ENCODE measurements around the gene ZFAND2B.
"Not testable (repeated sequence)": the region's sequence is repeated elsewhere in the genome, so short reads cannot be mapped to it uniquely, and the experiment has no call there.

ZFAND2B gene

DNA sequence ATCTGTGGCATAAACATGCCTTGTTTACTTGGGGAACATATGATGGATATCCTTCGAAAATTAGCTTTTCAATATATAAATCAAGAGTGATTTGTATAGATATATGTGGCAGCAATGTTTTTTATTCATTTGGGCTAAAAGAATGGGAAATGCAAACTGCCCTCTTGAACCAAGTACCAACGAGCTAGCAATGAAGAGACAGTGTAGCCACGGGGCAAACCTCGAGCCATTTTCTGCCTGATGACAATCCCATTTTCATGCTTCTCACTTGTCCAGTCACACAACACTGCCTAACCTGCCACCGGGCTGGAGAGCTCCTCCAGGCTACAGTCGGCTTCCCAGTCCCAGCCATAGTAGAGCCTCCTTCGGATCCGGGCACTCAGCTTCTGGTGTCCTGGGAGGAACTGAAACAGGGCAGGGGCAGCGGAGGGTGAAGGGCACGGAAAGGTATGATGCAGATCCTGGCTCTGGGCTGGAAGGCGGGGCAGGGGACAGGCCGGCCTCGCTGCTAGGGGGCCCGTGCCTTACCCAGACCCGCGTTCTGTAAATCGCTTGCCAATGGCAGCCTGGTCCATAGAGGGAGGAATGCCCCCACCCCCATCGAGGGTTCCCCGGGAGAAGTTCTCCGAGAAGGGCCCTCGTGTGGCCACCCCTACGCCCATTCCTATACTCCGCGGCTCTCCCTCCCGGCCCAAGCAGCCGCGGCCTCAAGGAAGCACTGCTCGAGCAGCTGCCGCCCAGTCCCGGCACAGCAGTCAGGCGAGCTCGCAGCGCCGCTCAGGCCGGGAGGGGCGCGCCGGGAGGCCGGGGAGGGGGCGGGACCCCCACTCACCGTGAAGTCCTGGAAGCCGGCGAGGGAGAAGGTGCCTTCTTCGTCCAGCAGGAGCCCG is 30.4 kb upstream of the ZFAND2B start:
- peak; percentile 21 for DNase-seq (ENCODE audit: low spot score)

DNA sequence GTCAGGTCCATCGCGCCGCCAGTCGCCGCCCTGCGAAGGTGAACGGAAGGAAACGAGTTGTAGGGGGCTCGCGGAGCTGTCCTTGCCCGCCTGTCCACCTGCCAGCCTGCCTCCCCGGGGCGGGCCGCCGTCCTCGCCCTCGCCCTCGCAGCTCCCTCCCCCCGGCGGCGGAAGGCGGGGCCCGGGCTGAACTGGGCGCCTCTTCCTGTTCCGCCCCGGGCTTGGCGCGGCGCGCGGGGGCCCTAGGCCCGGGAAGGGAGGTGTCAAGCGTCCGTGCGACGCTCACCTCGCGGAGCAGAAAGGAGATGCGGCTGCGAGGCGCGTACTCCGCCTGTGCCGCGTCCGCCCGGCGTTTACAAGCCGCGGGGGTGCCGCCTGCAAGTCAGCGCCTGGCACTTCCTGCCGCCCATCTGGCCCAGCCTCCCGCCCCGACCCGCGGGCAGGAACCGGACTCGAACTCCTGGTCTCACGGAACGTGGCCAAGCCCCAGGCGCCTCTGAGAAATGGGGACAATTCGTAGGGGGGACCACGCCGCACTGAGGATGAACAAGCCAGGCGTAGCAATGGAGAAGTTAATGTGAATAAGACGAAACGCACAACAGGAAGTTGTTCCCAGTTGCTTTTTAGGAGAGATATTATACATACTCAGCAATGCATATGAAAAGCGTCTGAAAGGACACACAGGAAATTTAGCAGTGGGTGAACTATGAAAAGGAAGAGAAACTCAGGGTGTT is 29.6 kb upstream of the ZFAND2B start, which contains the start of gene CNPPD1:
TSS of gene CNPPD1 (minus strand) at position 108 of the 734 bp plus-strand sequence. CDS start at position 11, 97 bp downstream.
- DNase-seq (ENCODE audit: low spot score): peak; percentile 89

DNA sequence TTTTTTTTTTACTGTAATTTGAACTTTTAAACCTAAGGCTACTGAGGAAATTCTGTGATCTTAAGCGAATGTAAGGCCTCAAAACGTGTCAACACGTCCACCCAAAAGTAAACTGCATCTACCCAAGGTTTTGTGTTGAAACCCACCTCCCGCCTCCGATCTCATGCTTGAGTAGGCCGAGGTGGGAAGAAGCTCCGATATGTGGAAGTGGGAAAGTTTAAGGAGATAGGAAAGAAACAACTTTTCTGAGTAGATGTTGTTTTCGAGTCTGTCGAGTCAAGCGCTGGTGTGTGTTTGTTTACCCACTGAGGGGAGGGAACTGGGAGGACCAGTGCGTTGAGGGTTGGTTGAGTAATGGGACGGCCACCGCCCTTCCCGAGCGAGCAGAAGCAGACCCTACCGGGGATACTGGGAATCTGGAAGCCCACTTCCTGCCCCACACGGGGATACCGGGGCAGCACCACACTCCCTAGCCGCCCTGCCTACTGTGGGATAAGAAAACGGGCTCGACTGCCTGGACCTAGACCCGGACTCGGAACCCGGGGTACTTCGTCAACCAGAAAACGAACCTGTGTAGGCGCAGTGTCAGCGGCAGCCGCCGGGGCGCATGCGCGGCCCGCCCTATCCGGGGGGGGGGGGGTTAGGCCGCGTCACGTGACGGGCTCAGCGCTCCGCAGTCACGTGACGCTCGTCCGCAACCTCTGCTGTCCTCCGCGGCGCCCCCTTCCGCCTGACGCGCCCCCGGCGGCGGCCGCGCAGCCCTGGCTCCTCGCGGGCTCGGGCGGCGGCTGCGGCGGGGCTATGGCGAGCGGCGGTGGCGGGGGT is 28.8 kb upstream of the ZFAND2B start, which contains the start of gene RETREG2:
TSS of gene RETREG2 (plus strand) at position 724 of the 825 bp plus-strand sequence. CDS start at position 802, 78 bp downstream.
- peak; percentile 92 for DNase-seq (ENCODE audit: low spot score)

DNA sequence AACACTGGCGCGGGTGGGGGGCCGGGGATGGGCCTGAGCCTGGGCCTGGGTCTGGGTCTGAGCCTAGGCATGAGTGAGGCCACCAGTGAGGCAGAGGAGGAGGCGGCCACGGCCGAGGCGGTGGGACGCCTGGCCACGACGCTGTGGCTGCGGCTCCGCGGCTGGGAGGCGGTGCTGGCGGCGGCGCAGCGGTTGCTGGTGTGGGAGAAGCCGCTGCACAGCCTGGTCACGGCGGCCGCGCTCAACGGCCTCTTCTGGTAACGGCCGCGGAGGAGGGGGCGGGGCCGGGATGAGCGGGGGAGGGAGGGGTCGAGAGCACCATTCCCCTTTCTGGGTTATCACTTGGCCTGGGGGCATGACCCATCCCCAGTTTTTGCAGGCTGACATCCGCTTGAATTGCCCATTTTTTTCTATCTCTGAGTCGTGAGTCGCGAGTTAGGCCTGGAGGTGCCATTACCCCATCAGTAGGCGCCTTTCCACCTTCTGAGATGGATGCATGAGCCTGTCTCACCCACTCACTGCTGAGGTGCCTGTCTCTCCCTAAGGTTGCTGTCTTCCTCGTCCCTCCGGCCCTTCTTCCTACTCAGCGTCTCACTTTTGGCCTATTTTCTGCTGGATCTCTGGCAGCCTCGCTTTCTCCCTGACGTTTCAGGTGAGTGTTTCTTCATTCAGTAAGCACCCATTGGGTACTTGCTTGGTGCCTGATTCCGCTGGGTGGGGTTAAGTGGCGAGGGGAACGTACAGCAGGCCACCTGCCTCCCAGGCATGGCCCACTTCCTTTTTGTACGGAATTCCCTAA is 28.0 kb upstream of the ZFAND2B start:
- peak; percentile 7 for DNase-seq (ENCODE audit: low spot score)

DNA sequence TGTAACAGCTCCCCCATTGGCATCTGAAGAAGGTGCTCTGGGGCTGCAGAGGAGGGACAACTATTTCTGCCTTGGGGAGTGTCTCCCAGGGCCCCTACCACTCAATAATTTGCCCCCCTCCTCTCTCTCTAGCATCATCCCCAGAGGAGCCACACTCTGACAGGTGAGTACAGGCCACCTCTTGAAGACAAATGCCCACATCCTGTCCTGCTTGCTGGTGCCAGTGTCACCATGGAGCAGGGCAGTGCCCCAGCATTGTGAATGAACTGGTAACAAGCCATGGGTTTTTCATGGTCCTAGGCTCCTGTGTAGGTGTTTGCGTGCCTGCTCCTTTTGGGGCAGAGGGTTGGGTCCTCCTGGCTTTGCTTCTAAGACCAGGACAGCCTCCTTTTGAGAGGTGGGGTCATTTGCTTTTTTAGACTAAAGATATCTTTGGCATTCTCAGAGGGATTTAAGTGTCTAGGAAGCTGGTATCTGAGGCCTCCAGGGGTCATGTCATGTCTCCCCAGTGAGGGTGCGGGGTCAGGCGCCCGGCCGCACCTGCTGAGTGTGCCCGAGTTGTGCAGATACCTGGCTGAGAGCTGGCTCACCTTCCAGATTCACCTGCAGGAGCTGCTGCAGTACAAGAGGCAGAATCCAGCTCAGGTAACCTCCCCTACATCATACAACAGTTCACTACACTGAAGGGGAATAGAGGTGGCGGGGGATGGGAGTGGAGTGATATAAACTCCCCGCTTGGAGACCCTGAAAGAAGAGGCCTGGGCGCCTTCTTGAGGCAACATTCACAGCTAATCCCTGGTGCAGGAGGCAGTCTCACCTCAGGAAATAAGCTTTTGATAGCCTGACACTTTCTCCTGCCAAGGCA is 26.7 kb upstream of the ZFAND2B start:
- no peak for DNase-seq (ENCODE audit: low spot score)

DNA sequence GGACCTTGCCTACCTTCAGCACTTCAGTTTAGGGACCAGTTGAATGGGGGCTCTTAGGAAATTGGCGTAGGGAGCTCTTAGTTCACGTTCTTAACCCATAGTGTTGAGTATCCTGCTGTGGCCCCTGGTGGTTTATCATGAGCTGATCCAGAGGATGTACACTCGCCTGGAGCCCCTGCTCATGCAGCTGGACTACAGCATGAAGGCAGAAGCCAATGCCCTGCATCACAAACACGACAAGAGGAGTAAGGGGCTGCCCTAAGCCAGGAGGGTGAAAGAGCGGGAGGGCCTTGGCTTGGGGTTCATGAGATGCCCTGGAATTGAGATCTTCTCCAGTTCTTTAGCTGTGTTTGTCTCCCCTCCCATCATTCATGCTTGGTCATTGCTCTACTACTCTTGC is 25.6 kb upstream of the ZFAND2B start:
- no peak for DNase-seq (ENCODE audit: low spot score)

DNA sequence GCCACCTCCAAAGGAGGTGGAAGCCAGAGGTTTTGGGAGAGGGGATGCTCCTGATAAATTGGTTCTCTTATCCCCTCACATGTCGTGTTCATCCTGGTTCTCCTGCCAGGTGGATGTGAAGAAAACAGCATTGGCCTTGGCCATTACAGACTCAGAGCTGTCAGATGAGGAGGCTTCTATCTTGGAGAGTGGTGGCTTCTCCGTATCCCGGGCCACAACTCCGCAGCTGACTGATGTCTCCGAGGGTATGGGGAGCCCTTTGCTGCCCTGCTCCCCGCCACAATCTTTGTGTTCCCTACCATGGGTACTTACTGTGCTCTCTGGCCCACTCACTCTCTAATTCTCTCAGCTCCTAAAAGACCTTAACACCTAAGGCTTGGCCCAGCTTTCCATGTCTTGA is 25.1 kb upstream of the ZFAND2B start:
- no peak for DNase-seq (ENCODE audit: low spot score)

DNA sequence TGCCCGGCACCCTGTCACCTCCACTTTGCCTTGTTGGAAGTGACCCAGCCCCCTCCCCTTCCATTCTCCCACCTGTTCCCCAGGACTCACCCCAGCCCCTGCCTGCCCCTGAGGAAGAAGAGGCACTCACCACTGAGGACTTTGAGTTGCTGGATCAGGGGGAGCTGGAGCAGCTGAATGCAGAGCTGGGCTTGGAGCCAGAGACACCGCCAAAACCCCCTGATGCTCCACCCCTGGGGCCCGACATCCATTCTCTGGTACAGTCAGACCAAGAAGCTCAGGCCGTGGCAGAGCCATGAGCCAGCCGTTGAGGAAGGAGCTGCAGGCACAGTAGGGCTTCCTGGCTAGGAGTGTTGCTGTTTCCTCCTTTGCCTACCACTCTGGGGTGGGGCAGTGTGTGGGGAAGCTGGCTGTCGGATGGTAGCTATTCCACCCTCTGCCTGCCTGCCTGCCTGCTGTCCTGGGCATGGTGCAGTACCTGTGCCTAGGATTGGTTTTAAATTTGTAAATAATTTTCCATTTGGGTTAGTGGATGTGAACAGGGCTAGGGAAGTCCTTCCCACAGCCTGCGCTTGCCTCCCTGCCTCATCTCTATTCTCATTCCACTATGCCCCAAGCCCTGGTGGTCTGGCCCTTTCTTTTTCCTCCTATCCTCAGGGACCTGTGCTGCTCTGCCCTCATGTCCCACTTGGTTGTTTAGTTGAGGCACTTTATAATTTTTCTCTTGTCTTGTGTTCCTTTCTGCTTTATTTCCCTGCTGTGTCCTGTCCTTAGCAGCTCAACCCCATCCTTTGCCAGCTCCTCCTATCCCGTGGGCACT is 24.0 kb upstream of the ZFAND2B start:
- DNase-seq (ENCODE audit: low spot score): no peak

DNA sequence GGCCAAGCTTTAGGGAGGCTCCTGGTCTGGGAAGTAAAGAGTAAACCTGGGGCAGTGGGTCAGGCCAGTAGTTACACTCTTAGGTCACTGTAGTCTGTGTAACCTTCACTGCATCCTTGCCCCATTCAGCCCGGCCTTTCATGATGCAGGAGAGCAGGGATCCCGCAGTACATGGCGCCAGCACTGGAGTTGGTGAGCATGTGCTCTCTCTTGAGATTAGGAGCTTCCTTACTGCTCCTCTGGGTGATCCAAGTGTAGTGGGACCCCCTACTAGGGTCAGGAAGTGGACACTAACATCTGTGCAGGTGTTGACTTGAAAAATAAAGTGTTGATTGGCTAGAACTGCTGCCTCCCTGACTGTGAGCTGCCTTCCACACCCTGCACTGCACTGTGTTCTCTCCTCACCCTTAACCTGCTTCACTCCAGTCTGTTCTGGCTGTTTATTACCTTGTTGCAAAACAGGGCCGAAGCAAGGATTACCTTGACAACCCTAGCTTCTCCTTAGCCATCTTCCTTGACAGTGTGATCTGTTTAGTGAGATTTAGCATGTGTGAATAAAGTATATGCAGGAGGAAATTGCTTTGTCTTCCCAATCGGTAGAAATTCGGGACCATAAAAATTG is 23.3 kb upstream of the ZFAND2B start:
- no peak for DNase-seq (ENCODE audit: low spot score)

DNA sequence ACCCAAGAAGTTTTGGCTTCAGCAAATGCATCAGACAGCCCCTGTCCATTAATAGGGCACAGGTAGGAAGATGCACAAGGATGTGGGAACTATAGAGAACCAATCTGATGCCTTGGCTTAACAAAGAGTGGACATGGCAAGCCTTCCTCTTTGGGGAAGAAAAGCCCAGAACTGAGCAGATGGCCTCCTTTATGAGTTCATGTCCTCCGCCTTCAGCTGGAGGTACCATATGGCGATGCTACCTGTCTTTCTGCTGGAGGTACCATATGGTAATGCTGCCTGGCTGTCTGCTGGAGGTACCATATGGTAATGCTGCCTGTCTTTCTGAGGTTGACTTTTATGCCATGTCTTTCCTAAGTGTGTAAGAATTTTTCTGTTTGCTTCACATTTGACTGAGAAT is 22.5 kb upstream of the ZFAND2B start:
- no peak for DNase-seq (ENCODE audit: low spot score)

DNA sequence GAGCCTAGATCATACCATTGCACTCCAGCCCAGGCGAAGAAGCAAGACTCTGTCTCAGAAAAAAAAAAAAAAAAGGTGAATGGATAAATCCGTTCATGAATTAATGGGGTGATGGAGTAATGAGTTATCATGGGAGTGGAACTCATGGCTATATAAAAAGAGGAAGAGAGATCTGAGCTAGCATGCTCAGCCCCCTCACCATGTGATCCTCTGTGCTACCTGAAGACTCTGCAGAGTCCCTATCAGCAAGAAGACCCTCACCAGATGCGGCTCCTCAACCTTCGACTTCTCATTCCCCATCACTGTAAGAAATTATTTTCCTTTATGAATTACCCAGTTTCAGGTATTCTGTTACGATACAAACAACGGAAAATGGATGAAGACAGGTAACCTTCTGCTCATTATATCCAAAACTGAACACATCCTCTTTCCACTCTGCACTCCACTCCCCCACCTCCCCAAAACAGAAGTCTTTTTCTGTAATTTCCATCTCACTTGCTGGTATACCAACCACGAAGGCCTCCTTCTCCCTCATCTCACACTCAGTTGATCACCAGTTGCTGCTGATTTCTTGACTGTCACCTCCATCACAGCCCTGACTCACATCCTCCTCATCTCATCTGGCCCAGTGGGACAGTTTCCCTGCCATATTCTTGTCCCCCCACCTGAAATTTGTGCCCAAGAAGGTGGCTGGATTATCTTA is 19.7 kb upstream of the ZFAND2B start:
- no peak for DNase-seq (ENCODE audit: low spot score)

DNA sequence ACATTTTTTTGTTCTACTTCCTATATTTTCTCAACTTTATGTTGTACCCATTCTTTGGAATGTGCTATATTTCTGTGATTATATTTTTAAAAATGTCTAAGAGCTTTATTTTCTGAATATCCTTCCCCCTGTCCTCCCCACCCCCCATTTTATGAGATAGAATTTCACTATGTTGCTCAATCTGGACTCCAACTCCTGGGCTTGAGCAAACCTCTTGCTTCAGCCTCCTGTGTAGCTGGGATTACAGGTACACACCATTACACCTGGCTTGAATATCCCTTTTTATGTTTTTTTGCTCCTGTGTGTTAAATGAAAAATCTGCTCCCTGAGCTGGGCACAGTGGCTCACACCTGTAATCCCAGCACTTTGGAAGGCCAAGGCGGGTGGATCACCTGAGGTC is 9.2 kb upstream of the ZFAND2B start:
- DNase-seq (ENCODE audit: low spot score): no peak

DNA sequence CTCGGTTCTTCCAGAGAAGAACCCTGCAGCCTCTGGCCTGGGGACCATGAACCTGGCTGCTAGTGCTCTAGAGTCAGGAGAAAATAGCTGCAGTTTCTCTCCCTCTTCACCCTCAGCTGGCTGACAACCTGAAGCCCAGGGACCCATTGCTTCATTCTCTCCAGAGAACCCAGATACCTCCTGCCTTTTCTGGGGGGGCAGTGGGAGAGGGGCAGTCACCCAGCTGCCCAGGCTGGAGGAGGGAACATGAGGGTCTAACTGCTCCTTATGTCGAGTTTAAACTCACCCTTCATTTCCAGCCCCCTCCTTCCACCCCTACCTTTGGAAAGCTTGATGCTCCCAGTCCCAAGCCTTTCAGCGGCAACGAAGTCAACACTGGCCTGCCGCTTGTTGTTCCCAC is 7.6 kb upstream of the ZFAND2B start:
- no peak for DNase-seq (ENCODE audit: low spot score)

DNA sequence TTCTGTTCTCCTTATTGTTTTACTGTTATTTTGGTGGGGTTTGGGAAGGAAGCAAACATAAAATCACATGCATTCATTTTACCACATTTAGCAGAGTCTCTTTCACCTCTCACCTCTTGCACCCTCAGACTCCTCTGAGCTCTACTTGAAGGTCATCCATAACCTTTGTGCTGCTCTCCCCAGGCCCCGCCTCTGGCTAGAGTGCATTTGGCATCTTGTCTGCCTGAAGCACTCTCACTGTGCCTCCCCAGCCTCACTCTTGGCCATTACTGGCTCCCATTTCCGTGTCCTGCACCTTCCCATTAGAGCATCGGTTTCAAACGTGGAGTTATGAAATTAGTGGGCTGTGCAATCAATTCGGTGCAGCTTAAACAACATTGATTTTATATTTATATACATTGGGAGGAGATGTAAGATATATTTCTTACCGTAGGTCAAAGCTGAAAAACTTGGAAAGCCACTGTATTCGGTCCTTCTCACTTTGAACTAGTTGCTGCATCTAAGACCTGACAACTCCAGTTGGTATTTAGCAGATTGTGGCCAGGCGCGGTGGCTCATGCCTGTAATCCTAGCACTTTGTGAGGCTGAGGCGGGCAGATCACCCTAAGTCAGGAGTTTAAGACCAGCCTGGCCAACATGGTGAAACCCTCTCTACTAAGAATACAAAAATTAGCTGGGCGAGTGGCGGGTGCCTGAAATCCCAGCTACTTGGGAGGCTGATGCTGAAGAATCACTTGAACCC is 6.9 kb upstream of the ZFAND2B start:
- DNase-seq (ENCODE audit: low spot score): no peak

DNA sequence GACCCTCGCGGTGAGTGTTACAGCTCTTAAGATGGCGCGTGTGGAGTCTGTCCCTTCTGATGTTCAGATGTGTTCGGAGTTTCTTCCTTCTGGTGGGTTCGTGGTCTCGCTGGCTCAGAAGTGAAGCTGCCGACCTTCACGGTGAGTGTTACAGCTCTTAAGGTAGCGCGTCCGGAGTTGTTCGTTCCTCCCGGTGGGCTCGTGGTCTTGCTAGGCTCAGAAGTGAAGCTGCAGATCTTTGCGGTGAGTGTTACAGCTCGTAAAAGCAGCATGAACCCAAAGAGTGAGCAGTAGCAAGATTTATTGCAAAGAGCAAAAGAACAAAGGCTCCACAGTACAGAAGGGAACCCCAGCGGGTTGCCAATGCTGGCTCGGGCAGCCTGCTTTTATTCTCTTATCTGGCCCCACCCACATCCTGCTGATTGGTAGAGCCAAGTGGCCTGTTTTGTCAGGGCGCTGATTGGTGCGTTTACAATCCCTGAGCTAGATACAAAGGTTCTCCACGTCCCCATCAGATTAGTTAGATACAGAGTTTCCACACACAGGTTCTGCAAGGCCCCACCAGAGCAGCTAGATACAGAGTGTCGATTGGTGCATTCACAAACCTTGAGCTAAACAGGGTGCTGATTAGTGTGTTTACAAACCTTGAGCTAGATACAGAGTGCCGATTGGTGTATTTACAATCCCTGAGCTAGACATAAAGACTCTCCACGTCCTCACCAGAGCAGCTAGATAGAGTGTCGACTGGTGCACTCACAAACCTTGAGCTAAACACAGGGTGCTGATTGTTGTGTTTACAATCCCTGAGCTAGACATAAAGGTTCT is 5.9 kb upstream of the ZFAND2B start:
- DNase-seq (ENCODE audit: low spot score): peak; percentile 21

DNA sequence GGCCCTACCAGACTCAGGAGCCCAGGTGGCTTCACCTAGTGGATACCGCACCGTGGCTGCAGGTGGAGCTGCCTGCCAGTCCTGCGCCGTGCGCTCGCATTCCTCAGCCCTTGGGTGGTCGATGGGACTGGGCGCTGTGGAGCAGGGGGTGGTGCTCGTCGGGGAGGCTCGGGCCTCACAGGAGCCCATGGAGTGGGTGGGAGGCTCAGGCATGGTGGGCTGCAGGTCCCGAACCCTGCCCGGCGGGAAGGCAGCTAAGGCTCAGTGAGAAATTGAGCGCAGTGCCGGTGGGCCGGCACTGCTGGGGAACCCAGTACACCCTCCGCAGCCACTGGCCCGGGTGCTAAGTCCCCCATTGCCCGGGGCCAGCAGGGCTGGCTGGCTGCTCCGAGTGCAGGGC is 5.3 kb upstream of the ZFAND2B start:
- not testable (repeated sequence) for DNase-seq (ENCODE audit: low spot score)
